GM21515 (cell line): Measurements from ENCODE around the gene HEXIM2.
"Not testable (repeated sequence)": the region's sequence is repeated elsewhere in the genome, so short reads cannot be mapped to it uniquely, and the experiment has no call there.

ENCODE experiments used
- ATAC-seq: cut with Tn5 transposase; IDR thresholded peaks from one replicate; pipeline ENCODE4 v1.9.1; 2021; ENCODE audit not compliant: unreplicated experiment

The HEXIM2 gene

GRCh38 chr17:45161288-45162024, at the start of gene HEXIM2:
TSS of gene HEXIM2 (plus strand) at chr17:45161875. CDS start at chr17:45162794, 919 bp downstream.
- peak; percentile 89 for ATAC-seq

- no peak for ATAC-seq
Observed at GRCh38 chr17:45112559-45113423, 48.9 kb upstream of the HEXIM2 start.

- no peak for ATAC-seq
Observed at GRCh38 chr17:45113424-45113754, 48.3 kb upstream of the HEXIM2 start.

- ATAC-seq: no peak
Observed at GRCh38 chr17:45114117-45114932, 47.4 kb upstream of the HEXIM2 start.

- no peak for ATAC-seq
Observed at GRCh38 chr17:45115015-45115625, 46.6 kb upstream of the HEXIM2 start.

GRCh38 chr17:45115871-45116270, 45.8 kb upstream of the HEXIM2 start:
- ATAC-seq: no peak

GRCh38 chr17:45116434-45117016, 45.1 kb upstream of the HEXIM2 start:
- no peak for ATAC-seq

- no peak for ATAC-seq
Observed at GRCh38 chr17:45117334-45117733, 44.3 kb upstream of the HEXIM2 start.

- ATAC-seq: no peak
Observed at GRCh38 chr17:45117848-45118646, 43.6 kb upstream of the HEXIM2 start.

- no peak for ATAC-seq
Observed at GRCh38 chr17:45118691-45119090, 43.0 kb upstream of the HEXIM2 start.

- ATAC-seq: no peak
Observed at GRCh38 chr17:45119964-45120363, 41.7 kb upstream of the HEXIM2 start.

- ATAC-seq: no peak
Observed at GRCh38 chr17:45120558-45120957, 41.1 kb upstream of the HEXIM2 start.

- no peak for ATAC-seq
Observed at GRCh38 chr17:45121055-45121454, 40.6 kb upstream of the HEXIM2 start.

- no peak for ATAC-seq
Observed at GRCh38 chr17:45123076-45123770, 38.5 kb upstream of the HEXIM2 start.

GRCh38 chr17:45123930-45124796, 37.5 kb upstream of the HEXIM2 start:
- ATAC-seq: no peak

- ATAC-seq: not testable (repeated sequence)
Observed at GRCh38 chr17:45124797-45125122, 36.9 kb upstream of the HEXIM2 start.

- no peak for ATAC-seq
Observed at GRCh38 chr17:45125509-45125908, 36.2 kb upstream of the HEXIM2 start.

GRCh38 chr17:45127207-45127547, 34.5 kb upstream of the HEXIM2 start:
- ATAC-seq: no peak
